Activated naive CD8-positive, alpha-beta T cell (primary cell): Measurements from ENCODE around the gene YBX3.
A peak's percentile ranks its signal among the peaks of the same experiment; 100 is the strongest.

Experiments
- H3K27ac Mint-ChIP-seq: one replicate; pipeline ENCODE4 v1.8.0; 2021; ENCODE audit warnings: mixed read lengths
- H3K27me3 Mint-ChIP-seq: one replicate; pipeline ENCODE4 v1.8.0; 2021; ENCODE audit warnings: mixed read lengths
- H3K36me3 Mint-ChIP-seq: one replicate; pipeline ENCODE4 v1.8.0; 2021; ENCODE audit warnings: mixed read lengths
- H3K4me1 Mint-ChIP-seq: one replicate; pipeline ENCODE4 v1.8.0; 2021; ENCODE audit warnings: low read depth, mixed read lengths
- H3K4me3 Mint-ChIP-seq: one replicate; pipeline ENCODE4 v1.8.0; 2021; ENCODE audit warnings: mild to moderate bottlenecking, mixed read lengths
- H3K9me3 Mint-ChIP-seq: one replicate; pipeline ENCODE4 v1.8.0; 2021; ENCODE audit warnings: low read depth, mixed read lengths

Gene YBX3

GRCh38 chr12:10735428-10735827 is 12.3 kb upstream of the YBX3 start:
- H3K27me3 Mint-ChIP-seq, result peaks cover 5% of the 10 kb centered on the region
- no peak overlapping the region for H3K4me3 Mint-ChIP-seq
- H3K9me3 Mint-ChIP-seq, result no peaks in the 10 kb centered on the region
- H3K4me1 Mint-ChIP-seq, result peaks cover 3% of the 10 kb centered on the region
- no peak overlapping the region for H3K27ac Mint-ChIP-seq
- H3K36me3 Mint-ChIP-seq, result no peaks in the 10 kb centered on the region

DNA sequence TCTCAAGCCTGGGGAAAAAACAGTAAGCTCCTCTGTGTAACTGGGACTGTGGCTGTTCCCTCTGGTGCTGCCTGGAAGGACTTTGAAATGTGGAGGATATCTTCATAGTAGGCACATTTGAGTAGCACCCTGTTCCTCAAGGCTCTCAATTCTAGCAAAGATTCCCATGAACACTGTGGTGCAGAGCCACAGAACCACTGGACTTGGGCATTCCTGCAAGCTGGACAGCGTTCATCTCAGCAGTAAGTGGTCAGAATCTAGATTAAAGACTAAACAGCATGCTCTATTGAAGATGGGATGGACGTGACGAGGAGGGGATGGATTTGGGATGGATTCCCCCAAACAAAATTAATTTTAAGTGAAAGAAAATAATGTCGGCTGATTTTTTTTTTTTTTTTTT is 9.4 kb upstream of the YBX3 start:
- H3K36me3 Mint-ChIP-seq, result no peaks in the 10 kb centered on the region
- H3K27me3 Mint-ChIP-seq, result peaks cover 11% of the 10 kb centered on the region
- H3K9me3 Mint-ChIP-seq, result no peaks in the 10 kb centered on the region
- no peak overlapping the region for H3K4me3 Mint-ChIP-seq
- H3K4me1 Mint-ChIP-seq, result peaks cover 3% of the 10 kb centered on the region
- no peak overlapping the region for H3K27ac Mint-ChIP-seq

GRCh38 chr12:10732066-10732465 is 8.9 kb upstream of the YBX3 start:
- Mint-ChIP-seq H3K27ac (no peak overlapping the region), H3K9me3 (no peaks in the 10 kb centered on the region), H3K4me3 (no peak overlapping the region), H3K4me1 (peaks cover 3% of the 10 kb centered on the region), H3K36me3 (no peaks in the 10 kb centered on the region), H3K27me3 (peaks cover 13% of the 10 kb centered on the region)

DNA sequence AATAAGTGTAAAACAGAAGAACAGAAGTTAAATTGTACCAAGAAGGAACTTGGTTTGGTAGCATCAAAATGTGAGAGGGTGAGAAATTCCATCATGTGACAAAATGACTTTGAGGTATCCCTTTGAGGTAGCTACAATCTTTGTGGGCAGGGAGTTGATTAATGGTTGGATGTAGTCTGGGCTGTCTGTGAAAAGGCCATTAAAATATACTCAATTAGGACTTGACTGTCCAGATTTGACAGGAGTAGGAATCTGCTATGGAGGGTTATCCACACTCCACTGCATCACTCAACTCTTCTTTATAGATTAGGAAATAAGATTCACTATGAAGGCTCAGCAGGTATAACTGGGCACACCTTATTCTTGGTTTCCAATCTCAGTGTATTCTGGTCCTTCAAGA is 7.4 kb upstream of the YBX3 start:
- peaks cover 17% of the 10 kb centered on the region for H3K27me3 Mint-ChIP-seq
- H3K27ac Mint-ChIP-seq, result no peak overlapping the region
- H3K4me3 Mint-ChIP-seq, result no peak overlapping the region
- no peaks in the 10 kb centered on the region for H3K36me3 Mint-ChIP-seq
- no peaks in the 10 kb centered on the region for H3K9me3 Mint-ChIP-seq
- peaks cover 3% of the 10 kb centered on the region for H3K4me1 Mint-ChIP-seq

- no peak overlapping the region for H3K4me3 Mint-ChIP-seq
- H3K4me1 Mint-ChIP-seq, result peaks cover 10% of the 10 kb centered on the region
- no peaks in the 10 kb centered on the region for H3K36me3 Mint-ChIP-seq
- no peak overlapping the region for H3K27ac Mint-ChIP-seq
- no peaks in the 10 kb centered on the region for H3K9me3 Mint-ChIP-seq
- H3K27me3 Mint-ChIP-seq, result peaks cover 19% of the 10 kb centered on the region
Measured at GRCh38 chr12:10728091-10728490, 5.0 kb upstream of the YBX3 start.

DNA sequence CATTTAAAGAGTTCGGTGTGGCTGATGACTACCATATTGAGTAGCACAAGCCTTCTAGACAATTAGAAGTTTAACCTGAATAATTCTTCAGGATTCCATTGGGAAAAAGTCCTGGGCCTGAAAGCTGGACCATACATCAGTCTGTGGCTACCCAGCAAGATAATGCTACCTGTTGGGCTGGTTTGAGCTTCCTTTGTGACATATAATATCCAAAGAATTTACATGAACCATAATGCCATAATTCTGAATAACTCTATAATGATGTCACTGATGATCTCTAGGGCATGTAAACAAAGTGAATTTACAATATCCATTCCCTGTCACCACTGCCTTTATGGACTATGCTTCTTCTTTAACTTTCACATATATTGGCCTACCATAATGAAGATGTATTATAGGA is 3.8 kb upstream of the YBX3 start:
- Mint-ChIP-seq H3K27me3 (peaks cover 18% of the 10 kb centered on the region), H3K27ac (no peak overlapping the region), H3K4me3 (no peak overlapping the region), H3K9me3 (no peaks in the 10 kb centered on the region), H3K4me1 (peaks cover 12% of the 10 kb centered on the region), H3K36me3 (peaks cover under 1% of the 10 kb centered on the region)

DNA sequence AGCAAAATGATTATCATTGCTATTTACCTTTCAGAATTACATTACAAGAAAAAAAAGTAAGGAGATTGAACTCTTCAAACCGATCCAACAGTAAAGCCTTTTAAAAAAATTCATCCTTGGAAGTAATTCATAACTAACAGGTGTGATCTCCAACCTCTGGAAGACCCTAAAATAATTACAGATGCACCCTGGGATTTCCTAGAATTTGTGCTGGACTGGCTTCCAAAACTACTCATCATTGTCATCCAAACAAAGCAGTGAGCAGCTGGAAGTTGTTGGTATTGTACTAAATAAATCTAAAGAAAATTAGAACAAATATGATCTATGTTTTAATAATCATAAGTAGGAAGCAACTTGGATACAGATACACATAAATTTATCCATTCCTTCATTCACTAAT is 1.9 kb upstream of the YBX3 start:
- Mint-ChIP-seq H3K9me3 (no peaks in the 10 kb centered on the region), H3K4me1 (peaks cover 30% of the 10 kb centered on the region), H3K4me3 (no peak overlapping the region), H3K27ac (no peak overlapping the region), H3K27me3 (peaks cover 15% of the 10 kb centered on the region), H3K36me3 (peaks cover 9% of the 10 kb centered on the region)

DNA sequence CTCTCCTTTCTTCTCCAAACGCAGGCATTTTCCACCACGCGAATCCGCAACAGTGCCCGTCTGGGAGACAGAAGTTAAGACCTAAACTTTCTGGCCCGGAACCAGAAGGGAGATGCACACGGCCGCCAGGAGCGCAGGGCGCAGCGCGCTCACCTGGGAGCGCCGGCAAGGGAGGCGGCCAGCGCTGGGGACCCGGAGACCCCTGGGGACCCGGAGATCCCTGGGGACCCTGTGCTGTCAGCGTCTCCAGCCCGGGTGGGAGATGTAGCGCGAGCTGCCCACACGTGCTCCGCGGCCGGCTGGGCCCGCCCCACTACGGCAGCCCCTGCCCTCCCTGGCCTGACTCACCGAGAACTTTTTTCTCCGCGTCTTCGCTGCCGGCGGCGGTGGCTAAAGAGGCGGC is 620 bp downstream of the YBX3 start:
- Mint-ChIP-seq H3K36me3 (peaks cover 18% of the 10 kb centered on the region), H3K27me3 (peaks cover 9% of the 10 kb centered on the region), H3K9me3 (no peaks in the 10 kb centered on the region), H3K4me3 (peak overlapping the region; percentile 99), H3K27ac (peak overlapping the region; percentile 99), H3K4me1 (peaks cover 51% of the 10 kb centered on the region)

GRCh38 chr12:10721651-10722501 is 1.2 kb downstream of the YBX3 start:
- Mint-ChIP-seq H3K27ac (peak overlapping the region; percentile 99), H3K4me1 (peaks cover 57% of the 10 kb centered on the region), H3K36me3 (peaks cover 24% of the 10 kb centered on the region), H3K9me3 (no peaks in the 10 kb centered on the region), H3K4me3 (peak overlapping the region; percentile 99), H3K27me3 (peaks cover 7% of the 10 kb centered on the region)

GRCh38 chr12:10720974-10721650 is 2.0 kb downstream of the YBX3 start:
- H3K4me1 Mint-ChIP-seq, result peaks cover 65% of the 10 kb centered on the region
- no peaks in the 10 kb centered on the region for H3K9me3 Mint-ChIP-seq
- peak overlapping the region; percentile 99 for H3K4me3 Mint-ChIP-seq
- peaks cover 26% of the 10 kb centered on the region for H3K36me3 Mint-ChIP-seq
- peak overlapping the region; percentile 78 for H3K27ac Mint-ChIP-seq
- peaks cover 5% of the 10 kb centered on the region for H3K27me3 Mint-ChIP-seq

DNA sequence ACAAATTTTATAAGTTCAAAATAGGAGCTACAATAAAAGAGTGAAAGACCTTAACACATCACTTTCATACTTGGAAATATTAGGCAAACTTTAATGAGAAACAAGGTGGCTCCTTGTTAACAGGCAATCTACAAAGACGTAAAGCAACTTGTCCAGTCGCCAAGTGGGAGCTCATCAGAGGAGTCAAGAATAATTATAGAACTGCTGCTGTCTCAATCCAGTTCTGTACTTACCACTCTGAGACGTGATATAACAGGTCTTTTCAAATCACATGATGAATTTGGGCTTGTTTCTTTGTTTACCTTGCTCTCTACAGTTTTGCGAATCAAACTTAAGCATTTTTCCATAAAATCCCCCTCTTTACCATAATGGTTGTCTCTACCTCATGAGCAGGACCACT is 3.6 kb downstream of the YBX3 start:
- no peak overlapping the region for H3K27ac Mint-ChIP-seq
- H3K4me3 Mint-ChIP-seq, result peak overlapping the region; percentile 99
- peaks cover 29% of the 10 kb centered on the region for H3K36me3 Mint-ChIP-seq
- H3K9me3 Mint-ChIP-seq, result no peaks in the 10 kb centered on the region
- H3K27me3 Mint-ChIP-seq, result no peaks in the 10 kb centered on the region
- H3K4me1 Mint-ChIP-seq, result peaks cover 75% of the 10 kb centered on the region

- Mint-ChIP-seq H3K4me3 (peak overlapping the region; percentile 4), H3K9me3 (no peaks in the 10 kb centered on the region), H3K4me1 (peaks cover 68% of the 10 kb centered on the region), H3K36me3 (peaks cover 31% of the 10 kb centered on the region), H3K27ac (no peak overlapping the region), H3K27me3 (no peaks in the 10 kb centered on the region)
Measured at GRCh38 chr12:10718279-10718821, 4.8 kb downstream of the YBX3 start.

GRCh38 chr12:10717410-10717809 is 5.7 kb downstream of the YBX3 start:
- H3K36me3 Mint-ChIP-seq, result peaks cover 36% of the 10 kb centered on the region
- H3K4me3 Mint-ChIP-seq, result no peak overlapping the region
- H3K27ac Mint-ChIP-seq, result no peak overlapping the region
- H3K4me1 Mint-ChIP-seq, result peaks cover 68% of the 10 kb centered on the region
- no peaks in the 10 kb centered on the region for H3K27me3 Mint-ChIP-seq
- H3K9me3 Mint-ChIP-seq, result no peaks in the 10 kb centered on the region

DNA sequence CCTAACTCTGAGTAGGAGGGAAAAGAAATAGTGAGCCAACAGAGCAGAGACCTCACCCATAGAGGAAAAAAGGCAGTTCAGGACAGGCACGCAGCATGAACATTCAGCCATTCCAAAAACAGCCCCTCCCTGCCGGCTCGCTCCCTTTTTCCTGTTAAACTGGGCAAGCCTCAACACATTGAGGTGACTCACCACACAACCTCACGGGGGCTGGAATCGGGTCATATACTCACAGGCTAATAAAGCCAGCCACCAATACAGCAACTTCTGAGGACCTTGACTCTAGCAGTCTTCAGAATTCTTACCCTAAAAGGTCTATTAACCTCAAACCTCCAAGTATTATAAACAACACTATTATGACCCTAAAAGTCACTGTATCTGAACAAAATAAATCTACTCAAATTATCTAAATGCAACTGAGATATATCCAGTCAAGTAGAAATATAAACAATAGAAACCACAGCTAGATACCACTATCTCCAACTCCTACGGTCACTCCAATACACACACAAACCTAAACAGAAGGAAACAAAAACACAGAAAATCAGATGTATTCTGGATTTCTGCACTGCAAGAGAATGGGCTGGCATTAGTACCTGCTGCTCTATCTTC is 6.3 kb downstream of the YBX3 start:
- Mint-ChIP-seq H3K27ac (no peak overlapping the region), H3K4me3 (peak overlapping the region; percentile 35), H3K9me3 (no peaks in the 10 kb centered on the region), H3K4me1 (peaks cover 66% of the 10 kb centered on the region), H3K36me3 (peaks cover 37% of the 10 kb centered on the region), H3K27me3 (no peaks in the 10 kb centered on the region)

DNA sequence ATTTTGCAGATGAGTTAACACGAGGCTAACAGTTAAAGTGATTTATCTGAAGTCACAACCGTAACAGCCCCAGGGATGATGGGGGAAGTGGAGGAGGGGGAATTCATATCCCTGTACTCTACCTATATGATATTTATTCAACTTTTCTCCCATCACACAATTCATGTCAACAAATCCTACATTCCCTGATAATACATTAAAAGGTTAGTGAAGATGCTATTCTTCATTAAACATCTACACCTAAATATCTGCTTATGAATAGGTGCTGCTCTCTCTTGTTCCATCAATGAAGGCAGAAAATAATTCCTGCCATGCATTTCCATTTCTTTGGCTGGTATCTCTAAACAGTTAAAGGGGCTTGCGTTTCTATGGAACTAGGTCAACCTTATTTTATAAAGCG is 6.8 kb downstream of the YBX3 start:
- Mint-ChIP-seq H3K4me1 (peaks cover 61% of the 10 kb centered on the region), H3K36me3 (peaks cover 38% of the 10 kb centered on the region), H3K27ac (no peak overlapping the region)

More for the DNA sequence above, 6.8 kb downstream of the YBX3 start:
- no peaks in the 10 kb centered on the region for H3K27me3 Mint-ChIP-seq
- H3K4me3 Mint-ChIP-seq, result peak overlapping the region; percentile 65
- H3K9me3 Mint-ChIP-seq, result no peaks in the 10 kb centered on the region
